PC-3 (cell line): ENCODE results near the gene APPBP2.

Experiments used
- EZH2 ChIP-seq: fragments of 300-600 bp; sonication (generic); IDR thresholded peaks from one replicate; pipeline ENCODE4 v1.6.1; 2017; ENCODE audit warnings: antibody characterized with exemption, mild to moderate bottlenecking, low read length; ENCODE audit not compliant: unreplicated experiment
- EZH2phosphoT487 ChIP-seq: fragments of 300-600 bp; sonication (generic); IDR thresholded peaks from 2 replicates; pipeline ENCODE4 v1.6.1; 2018; ENCODE audit warnings: mild to moderate bottlenecking, antibody characterized with exemption, low read length, borderline replicate concordance
- TF ChIP-seq, protein P1 (sequence below): fragments of 300-600 bp; sonication (generic); conservative IDR thresholded peaks from 2 replicates; pipeline ENCODE4 v1.5.1; 2017; ENCODE audit warnings: antibody characterized with exemption, low read depth, mild to moderate bottlenecking, low read length

DNA sequence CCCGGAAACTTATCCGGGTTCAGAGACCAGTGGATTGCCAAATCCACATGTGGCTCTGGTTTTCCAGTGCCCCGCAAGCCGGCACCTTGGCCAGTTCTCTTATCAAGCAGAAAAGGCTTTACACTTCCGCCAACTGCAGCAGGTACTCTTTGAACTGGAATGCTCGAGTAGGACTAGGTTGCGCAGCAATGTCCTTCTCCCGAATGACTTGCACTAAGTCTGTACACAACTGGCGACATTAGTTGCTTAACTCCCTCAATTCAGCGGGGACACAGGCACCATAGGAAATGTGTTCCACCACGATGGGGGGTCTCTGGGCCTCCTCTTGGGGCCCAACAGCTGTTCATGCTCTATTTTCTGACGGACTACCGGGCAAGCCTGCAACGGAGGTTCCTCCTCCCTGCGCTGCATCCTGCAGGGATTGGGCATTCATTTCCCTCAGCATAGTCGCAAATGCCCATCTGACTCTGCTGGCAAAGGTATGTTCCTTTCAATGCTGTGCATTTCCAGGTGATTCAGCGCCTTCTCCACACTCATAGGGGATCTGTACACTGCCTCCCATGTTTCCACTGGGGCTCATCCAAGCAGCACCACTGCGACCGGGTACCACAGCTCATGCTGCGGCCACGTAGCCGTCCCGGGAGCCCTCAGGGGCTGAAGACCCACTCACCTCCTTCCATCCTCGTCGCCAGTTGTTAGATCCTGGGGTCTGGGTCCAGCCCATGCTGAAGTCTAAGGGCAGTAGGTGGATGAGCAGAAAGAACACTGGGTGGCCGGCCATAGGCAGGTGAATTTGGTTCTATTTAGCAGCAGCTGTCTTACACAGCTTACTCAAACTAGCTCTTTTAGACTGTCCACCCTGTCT, 34.2 kb upstream of the APPBP2 start:
- TF ChIP-seq, protein P1, sequence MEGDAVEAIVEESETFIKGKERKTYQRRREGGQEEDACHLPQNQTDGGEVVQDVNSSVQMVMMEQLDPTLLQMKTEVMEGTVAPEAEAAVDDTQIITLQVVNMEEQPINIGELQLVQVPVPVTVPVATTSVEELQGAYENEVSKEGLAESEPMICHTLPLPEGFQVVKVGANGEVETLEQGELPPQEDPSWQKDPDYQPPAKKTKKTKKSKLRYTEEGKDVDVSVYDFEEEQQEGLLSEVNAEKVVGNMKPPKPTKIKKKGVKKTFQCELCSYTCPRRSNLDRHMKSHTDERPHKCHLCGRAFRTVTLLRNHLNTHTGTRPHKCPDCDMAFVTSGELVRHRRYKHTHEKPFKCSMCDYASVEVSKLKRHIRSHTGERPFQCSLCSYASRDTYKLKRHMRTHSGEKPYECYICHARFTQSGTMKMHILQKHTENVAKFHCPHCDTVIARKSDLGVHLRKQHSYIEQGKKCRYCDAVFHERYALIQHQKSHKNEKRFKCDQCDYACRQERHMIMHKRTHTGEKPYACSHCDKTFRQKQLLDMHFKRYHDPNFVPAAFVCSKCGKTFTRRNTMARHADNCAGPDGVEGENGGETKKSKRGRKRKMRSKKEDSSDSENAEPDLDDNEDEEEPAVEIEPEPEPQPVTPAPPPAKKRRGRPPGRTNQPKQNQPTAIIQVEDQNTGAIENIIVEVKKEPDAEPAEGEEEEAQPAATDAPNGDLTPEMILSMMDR, result no peak
- TF ChIP-seq EZH2, result no peak
- TF ChIP-seq EZH2phosphoT487, result no peak
